ENCODE results near the gene FRG2C.
"Not testable (repeated sequence)": the region's sequence is repeated elsewhere in the genome, so short reads cannot be mapped to it uniquely, and the experiment has no call there.

The FRG2C gene

GRCh38 chr3:75664028-75664427, at the start of gene FRG2C:
Gene FRG2C (plus strand): TSS chr3:75664328. CDS start chr3:75664380, 52 bp downstream.
- DNase-seq: not testable (repeated sequence)

GRCh38 chr3:75618666-75619305, 45.3 kb upstream of the FRG2C start:
- DNase-seq: peak in 5 of 14 donors; percentile 6 to 69 (median 15)

GRCh38 chr3:75619481-75620031, 44.6 kb upstream of the FRG2C start:
- DNase-seq: peak in 1 of 14 donors; percentile 31

- DNase-seq: not testable (repeated sequence)
These were observed 42.4 kb upstream of the FRG2C start for GRCh38 chr3:75621772-75622171.

GRCh38 chr3:75623656-75624055, 40.5 kb upstream of the FRG2C start:
- not testable (repeated sequence) for DNase-seq

GRCh38 chr3:75630887-75631535, 33.1 kb upstream of the FRG2C start:
- DNase-seq: not testable (repeated sequence)

- DNase-seq: no peak
These were observed 32.6 kb upstream of the FRG2C start for GRCh38 chr3:75631541-75631940.

GRCh38 chr3:75638947-75639346, 25.2 kb upstream of the FRG2C start:
- not testable (repeated sequence) for DNase-seq

- not testable (repeated sequence) for DNase-seq
These were observed 23.0 kb upstream of the FRG2C start for GRCh38 chr3:75641107-75641517.

GRCh38 chr3:75643031-75643800, 20.9 kb upstream of the FRG2C start:
- not testable (repeated sequence) for DNase-seq

GRCh38 chr3:75645548-75645947, 18.6 kb upstream of the FRG2C start:
- DNase-seq: not testable (repeated sequence)

GRCh38 chr3:75650191-75650590, 13.9 kb upstream of the FRG2C start:
- no peak for DNase-seq

GRCh38 chr3:75655101-75655904, 8.8 kb upstream of the FRG2C start:
- DNase-seq: not testable (repeated sequence)

GRCh38 chr3:75655956-75656355, 8.2 kb upstream of the FRG2C start:
- not testable (repeated sequence) for DNase-seq

GRCh38 chr3:75658411-75659107, 5.6 kb upstream of the FRG2C start:
- DNase-seq: not testable (repeated sequence)

- not testable (repeated sequence) for DNase-seq
These were observed 5.1 kb upstream of the FRG2C start for GRCh38 chr3:75659108-75659433.

GRCh38 chr3:75665626-75666025, 1.5 kb downstream of the FRG2C start:
- not testable (repeated sequence) for DNase-seq

- not testable (repeated sequence) for DNase-seq
These were observed 3.9 kb downstream of the FRG2C start for GRCh38 chr3:75667757-75668701.

- not testable (repeated sequence) for DNase-seq
These were observed 4.7 kb downstream of the FRG2C start for GRCh38 chr3:75668759-75669347.

Measured in C1 segment of cervical spinal cord (tissue), 14 donors.